ENCODE data around the gene ELP2.

DNA sequence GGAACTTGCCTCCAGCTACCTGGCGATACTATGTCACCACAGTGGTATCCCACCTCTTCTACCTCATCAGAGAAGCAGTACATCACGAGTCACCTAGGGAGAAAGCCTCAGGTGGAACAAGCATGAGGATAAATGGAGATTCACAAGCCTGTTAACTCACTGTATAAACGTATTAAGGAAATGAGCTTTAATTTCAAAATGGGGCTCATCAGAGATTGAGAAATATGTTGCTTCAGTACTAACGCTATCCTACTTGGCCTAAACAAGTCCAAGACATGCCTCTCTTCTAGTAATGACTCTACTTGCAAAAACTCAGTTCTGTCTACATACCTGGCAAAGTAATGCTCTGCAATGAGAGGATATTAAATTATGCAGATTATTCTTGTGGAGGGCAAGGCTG lies 4.9 kb upstream of the ELP2 start:
- TF ChIP-seq EZH2 (IDR thresholded peaks at IDR 0.05; ENCODE audit: insufficient read depth, poor library complexity, severe bottlenecking) (no peak), EZH2phosphoT487 (IDR thresholded peaks at IDR 0.05; ENCODE audit: insufficient read depth, low read depth) (no peak)

All from GM23248 (cell line).